CD4-positive, alpha-beta T cell (primary cell): ENCODE measurements around the gene C15orf61. TPM values are rescaled to one million over a fixed set of nuclear protein-coding genes. Genes with fewer than 3 reads are reported as not detected.

Experiments
- ATAC-seq: fragments of 200-7000 bp; cut with Tn5 transposase; one replicate; pipeline ENCODE4 v1.10.0; 2022; ENCODE audit warnings: mild to moderate bottlenecking; ENCODE audit not compliant: poor library complexity
- CTCF ChIA-PET: fragments of 350-600 bp; sonication (Branson Sonifier 250); formaldehyde crosslinking; loops from one replicate; lab custom pipeline; 2021; ENCODE audit warnings: antibody characterized with exemption, inconsistent platforms; lab: Charles Lee
- POLR2A ChIA-PET: fragments of 350-600 bp; sonication (Branson Sonifier 250); formaldehyde crosslinking; loops from one replicate; lab custom pipeline; 2021; ENCODE audit warnings: antibody characterized with exemption, inconsistent platforms; lab: Charles Lee
- DNase-seq, 14 experiments: peaks; one replicate each; pipeline ENCODE4 v3.0.0-alpha.2; 2013 to 2020; ENCODE audit warnings: mixed read lengths in 2 of 14
- H3K27ac ChIP-seq, 2 donors: one replicate each; pipeline versions ENCODE4 v1.5.1 to v1.7.0; 2013; ENCODE audit warnings: low read length in 2 of 2, low read depth in 1 of 2, mild to moderate bottlenecking in 1 of 2
- H3K27me3 ChIP-seq, 2 experiments: 1 replicate in 1 of 2; 2 replicates in 1 of 2; pipeline versions ENCODE4 v1.6.1 to v1.7.0; 2013; ENCODE audit warnings: low read length in 2 of 2, control low read depth in 1 of 2, mild to moderate bottlenecking in 1 of 2, moderate library complexity in 1 of 2; ENCODE audit not compliant: insufficient read depth in 2 of 2, control insufficient read depth in 1 of 2
- H3K36me3 ChIP-seq: one replicate; pipeline ENCODE4 v1.6.1; 2013; ENCODE audit warnings: low read length, control low read depth; ENCODE audit not compliant: insufficient read depth
- H3K4me1 ChIP-seq: one replicate; pipeline ENCODE4 v1.6.1; 2013; ENCODE audit warnings: low read length, control low read depth; ENCODE audit not compliant: insufficient read depth
- H3K4me3 ChIP-seq: one replicate; pipeline ENCODE4 v1.5.1; 2013; ENCODE audit warnings: mild to moderate bottlenecking, low read length, moderate library complexity
- H3K9me3 ChIP-seq, 2 experiments: 1 replicate in 1 of 2; 2 replicates in 1 of 2; pipeline versions ENCODE4 v1.6.1 to v1.7.0; 2013; ENCODE audit warnings: low read length in 2 of 2, mild to moderate bottlenecking in 2 of 2, control low read depth in 1 of 2, moderate library complexity in 1 of 2; ENCODE audit not compliant: control insufficient read depth in 1 of 2, insufficient read depth in 1 of 2
- H3K27ac Mint-ChIP-seq: one replicate; pipeline ENCODE4 v1.8.0; 2020; ENCODE audit warnings: mixed read lengths
- H3K27me3 Mint-ChIP-seq: one replicate; pipeline ENCODE4 v1.8.0; 2021; ENCODE audit warnings: mixed read lengths
- H3K36me3 Mint-ChIP-seq: one replicate; pipeline ENCODE4 v1.8.0; 2021; ENCODE audit warnings: low read depth, mixed read lengths
- H3K4me1 Mint-ChIP-seq: one replicate; pipeline ENCODE4 v1.8.0; 2021; ENCODE audit warnings: low read depth, mixed read lengths
- H3K4me3 Mint-ChIP-seq: one replicate; pipeline ENCODE4 v1.8.0; 2020; ENCODE audit warnings: mild to moderate bottlenecking, mixed read lengths
- H3K9me3 Mint-ChIP-seq: one replicate; pipeline ENCODE4 v1.8.0; 2020; ENCODE audit warnings: mixed read lengths
- CTCF ChIP-seq: fragments of 200-600 bp; IDR thresholded peaks from one replicate; pipeline ENCODE4 v1.8.0; 2022; ENCODE audit warnings: antibody characterized with exemption, mild to moderate bottlenecking
- intact Hi-C, 2 experiments: fragments of 100-400 bp; cut with DNase I in 1 of 2; cut with micrococcal nuclease in 1 of 2; formaldehyde crosslinking; loops; one replicate each; pipeline versions ENCODE4 v1.15.1 to v1.9.0; 2023 to 2025; cut with DNase I, micrococcal nuclease
- total RNA-seq, 174 experiments: library from RNA in 2 of 174; stranded (reverse) in 2 of 174; gene quantifications; one replicate each; pipeline ENCODE4 v1.2.3 and lab custom pipeline; 2021 to 2026

C15orf61 gene
- total RNA-seq, 2 experiments from 2014 or later = 11.3 to 12.0 TPM

- ChIA-PET CTCF (interaction anchor here (0.6 kb wide), 1 partner anchor 757 kb away, joined by 3 read pairs; no protein-coding TSS in a partner anchor), POLR2A (no interaction called here)
- ATAC-seq (no peak), DNase-seq (no peak)
- no peak overlapping the region for H3K27ac ChIP-seq
- Mint-ChIP-seq H3K4me1 (peaks cover 47% of the 10 kb centered on the region), H3K36me3 (peaks cover 47% of the 10 kb centered on the region), H3K27ac (no peak overlapping the region), H3K9me3 (no peaks in the 10 kb centered on the region), H3K27me3 (no peaks in the 10 kb centered on the region), H3K4me3 (no peak overlapping the region)
- intact Hi-C loops = loop anchor here (5.0 to 10.0 kb wide), 3 partner anchors 36 to 294 kb away; partner anchors contain the start of genes AAGAB (in 1 of the 2) and IQCH (in 1 of the 2)
- no peaks in the 10 kb centered on the region for H3K27me3 ChIP-seq
- peaks cover 7% of the 10 kb centered on the region for H3K4me1 ChIP-seq
- peaks cover 19% of the 10 kb centered on the region for H3K36me3 ChIP-seq
- H3K9me3 ChIP-seq = no peaks in the 10 kb centered on the region
- TF ChIP-seq CTCF = no peak
- no peak overlapping the region for H3K4me3 ChIP-seq
Measured at GRCh38 chr15:67548236-67548852, 27.4 kb downstream of the C15orf61 start.

DNA sequence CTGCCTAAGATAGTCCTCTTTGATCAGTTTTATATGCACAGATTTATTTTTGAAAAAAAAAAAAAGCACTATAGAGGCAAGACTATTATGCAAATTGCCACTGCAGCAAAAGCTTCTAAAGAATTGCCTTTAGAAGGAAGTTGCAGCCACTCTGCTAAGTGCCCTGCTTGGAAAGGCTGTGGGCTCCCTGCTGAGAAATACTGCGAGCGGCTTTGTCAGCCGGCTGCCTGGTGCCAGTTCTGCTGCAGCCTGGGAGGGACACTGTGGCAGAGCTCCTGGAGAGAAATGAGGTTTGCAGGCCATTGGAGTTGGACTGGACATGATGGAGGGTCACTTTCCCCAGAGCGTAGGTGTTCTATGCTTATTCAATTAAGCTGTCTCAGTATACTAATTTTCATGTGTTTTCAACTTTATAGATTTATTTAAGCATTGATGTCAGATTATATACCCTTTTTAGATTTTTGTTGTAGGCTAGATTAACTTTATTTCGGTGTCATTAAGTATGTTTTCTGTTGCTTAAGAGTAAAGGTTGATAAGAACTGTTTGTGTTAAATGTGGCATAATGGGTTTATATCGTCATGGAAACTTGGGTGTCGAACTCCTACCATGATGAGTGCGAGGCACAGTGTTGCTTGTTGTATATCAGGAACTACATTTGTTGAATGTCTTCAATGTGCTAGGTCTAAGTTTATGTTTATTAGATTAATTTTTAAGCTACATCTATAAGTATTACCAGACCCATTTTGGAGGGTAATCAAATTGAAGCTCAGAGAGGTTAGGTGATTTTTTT lies 28.1 kb downstream of the C15orf61 start:
- H3K4me1 Mint-ChIP-seq = peaks cover 40% of the 10 kb centered on the region
- no peak overlapping the region for H3K4me3 Mint-ChIP-seq
- Histone ChIP-seq H3K27ac (no peak overlapping the region), H3K9me3 (no peaks in the 10 kb centered on the region), H3K36me3 (peaks cover 19% of the 10 kb centered on the region), H3K27me3 (no peaks in the 10 kb centered on the region), H3K4me3 (no peak overlapping the region), H3K4me1 (peaks cover under 1% of the 10 kb centered on the region)
- no peak overlapping the region for H3K27ac Mint-ChIP-seq
- peaks cover 46% of the 10 kb centered on the region for H3K36me3 Mint-ChIP-seq
- POLR2A ChIA-PET = no interaction called here
- TF ChIP-seq CTCF = no peak
- no peaks in the 10 kb centered on the region for H3K27me3 Mint-ChIP-seq
- no peaks in the 10 kb centered on the region for H3K9me3 Mint-ChIP-seq
- intact Hi-C loops = loop anchor here (5.0 to 10.0 kb wide), 3 partner anchors 37 to 294 kb away; partner anchors contain the start of genes AAGAB (in 1 of the 2) and IQCH (in 1 of the 2)
- DNase-seq (no peak), ATAC-seq (no peak)
- CTCF ChIA-PET = interaction anchor here (0.6 kb wide), 1 partner anchor 757 kb away, joined by 3 read pairs; no protein-coding TSS in a partner anchor

- H3K4me1 Mint-ChIP-seq = peaks cover 33% of the 10 kb centered on the region
Measured at GRCh38 chr15:67549736-67550135, 28.8 kb downstream of the C15orf61 start.

More at GRCh38 chr15:67549736-67550135, 28.8 kb downstream of the C15orf61 start:
- ATAC-seq = no peak
- POLR2A ChIA-PET = no interaction called here
- no peak for TF ChIP-seq CTCF
- Histone ChIP-seq H3K36me3 (peaks cover 19% of the 10 kb centered on the region), H3K27me3 (no peaks in the 10 kb centered on the region), H3K9me3 (no peaks in the 10 kb centered on the region), H3K4me1 (no peaks in the 10 kb centered on the region), H3K27ac (no peak overlapping the region), H3K4me3 (no peak overlapping the region)
- H3K27ac Mint-ChIP-seq = no peak overlapping the region
- DNase-seq = no peak
- no peaks in the 10 kb centered on the region for H3K27me3 Mint-ChIP-seq
- peaks cover 48% of the 10 kb centered on the region for H3K36me3 Mint-ChIP-seq
- CTCF ChIA-PET = no interaction called here
- no peaks in the 10 kb centered on the region for H3K9me3 Mint-ChIP-seq
- intact Hi-C loops = loop anchor here (5.0 to 10.0 kb wide), 3 partner anchors 37 to 295 kb away; partner anchors contain the start of genes AAGAB (in 1 of the 2) and IQCH (in 1 of the 2)
- no peak overlapping the region for H3K4me3 Mint-ChIP-seq
